IMR-90 (cell line): ENCODE measurements around the gene COL20A1. TPM values are rescaled to one million over a fixed set of nuclear protein-coding genes. Genes with fewer than 3 reads are reported as not detected.

ENCODE experiments used
- ATAC-seq: fragments of 200-7000 bp; cut with Tn5 transposase; 2 replicates; pipeline ENCODE4 v1.9.1; 2020; ENCODE audit warnings: low read depth, mild to moderate bottlenecking, moderate library complexity
- BruUV-seq: library from RNA; stranded (reverse); fragments of 400-500 nt; replicated peaks from 2 replicates; lab custom pipeline; 2021; lab: Mats Ljungman, UMichigan
- CTCF ChIA-PET: fragments of 300-600 bp; formaldehyde crosslinking; extraction: SDS; loops from one replicate; lab custom pipeline; 2021; ENCODE audit warnings: antibody characterized with exemption; lab: Yijun Ruan, JAX
- POLR2A ChIA-PET: fragments of 300-600 bp; sonication (Branson Sonifier 250); formaldehyde crosslinking; loops from one replicate; lab custom pipeline; 2022; ENCODE audit warnings: antibody characterized with exemption; ENCODE audit not compliant: unreplicated experiment; lab: Charles Lee
- DNase-seq: peaks from one replicate; pipeline ENCODE4 v3.0.0; 2013
- H2AFZ ChIP-seq: replicated peaks from 2 replicates; pipeline ENCODE3; 2013; ENCODE audit warnings: low read length, mild to moderate bottlenecking; ENCODE audit not compliant: poor library complexity
- H2AK5ac ChIP-seq: 2 replicates; pipeline ENCODE4 v1.6.1; 2013; ENCODE audit warnings: low read depth, low read length, inconsistent platforms
- H2AK9ac ChIP-seq: replicated peaks from 2 replicates; pipeline ENCODE3; 2013; ENCODE audit warnings: mild to moderate bottlenecking, low read depth, low read length, moderate library complexity; ENCODE audit not compliant: poor library complexity
- H2BK120ac ChIP-seq: 2 replicates; pipeline ENCODE4 v1.6.1; 2013; ENCODE audit warnings: low read depth, low read length, inconsistent platforms
- H2BK15ac ChIP-seq: 3 replicates; pipeline ENCODE4 v1.6.1; 2013; ENCODE audit warnings: low read depth, low read length, inconsistent platforms
- H2BK20ac ChIP-seq: 2 replicates; pipeline ENCODE4 v1.6.1; 2013; ENCODE audit warnings: low read depth, mild to moderate bottlenecking, inconsistent platforms, low read length, moderate library complexity
- H2BK5ac ChIP-seq: 2 replicates; pipeline ENCODE4 v1.6.1; 2013; ENCODE audit warnings: mild to moderate bottlenecking, low read depth, low read length, inconsistent platforms; ENCODE audit not compliant: poor library complexity, severe bottlenecking
- H3K14ac ChIP-seq: replicated peaks from 2 replicates; pipeline ENCODE4 v1.6.1; 2013; ENCODE audit warnings: low read depth, low read length, inconsistent platforms
- H3K18ac ChIP-seq: 2 replicates; pipeline ENCODE4 v1.6.1; 2013; ENCODE audit warnings: low read depth, low read length, control low read depth
- H3K23ac ChIP-seq: 2 replicates; pipeline ENCODE4 v1.6.1; 2013; ENCODE audit warnings: low read depth, low read length, inconsistent platforms
- H3K27ac ChIP-seq: 2 replicates; pipeline ENCODE4 v1.5.1; 2013; ENCODE audit warnings: mild to moderate bottlenecking, control low read depth, low read length; ENCODE audit not compliant: insufficient read depth
- H3K27me3 ChIP-seq: 2 replicates; pipeline ENCODE4 v1.6.1; 2013; ENCODE audit warnings: low read length; ENCODE audit not compliant: control insufficient read depth, insufficient read depth
- H3K36me3 ChIP-seq: 2 replicates; pipeline ENCODE4 v1.6.1; 2013; ENCODE audit warnings: low read length, mixed read lengths; ENCODE audit not compliant: control insufficient read depth, insufficient read depth
- H3K4ac ChIP-seq: 2 replicates; pipeline ENCODE4 v1.6.1; 2013; ENCODE audit warnings: low read depth, low read length, inconsistent platforms
- H3K4me1 ChIP-seq: 2 replicates; pipeline ENCODE4 v1.6.1; 2013; ENCODE audit warnings: low read length, mixed read lengths; ENCODE audit not compliant: control insufficient read depth, insufficient read depth
- H3K4me2 ChIP-seq: 2 replicates; pipeline ENCODE4 v1.6.1; 2013; ENCODE audit warnings: low read depth, mild to moderate bottlenecking, control low read depth, low read length, moderate library complexity
- H3K4me3 ChIP-seq: 2 replicates; pipeline ENCODE4 v1.5.1; 2013; ENCODE audit warnings: low read depth, mild to moderate bottlenecking, control low read depth, low read length, moderate library complexity; ENCODE audit not compliant: insufficient read depth
- H3K56ac ChIP-seq: 2 replicates; pipeline ENCODE4 v1.6.1; 2013; ENCODE audit warnings: low read length, inconsistent platforms; ENCODE audit not compliant: insufficient read depth; ENCODE audit errors: extremely low read depth
- H3K79me1 ChIP-seq, 2 experiments: 2 replicates each; pipeline ENCODE4 v1.6.1; 2013; ENCODE audit warnings: low read length in 2 of 2, inconsistent platforms in 1 of 2, low read depth in 1 of 2
- H3K9ac ChIP-seq: 2 replicates; pipeline ENCODE4 v1.6.1; 2013; ENCODE audit warnings: low read depth, low read length, control low read depth
- H3K9me1 ChIP-seq: 2 replicates; pipeline ENCODE4 v1.6.1; 2013; ENCODE audit warnings: low read length, inconsistent platforms; ENCODE audit not compliant: insufficient read depth
- H3K9me3 ChIP-seq: 2 replicates; pipeline ENCODE4 v1.6.1; 2013; ENCODE audit warnings: low read length; ENCODE audit not compliant: control insufficient read depth, insufficient read depth
- H4K20me1 ChIP-seq: 2 replicates; pipeline ENCODE4 v1.6.1; 2013; ENCODE audit warnings: low read length, inconsistent platforms; ENCODE audit not compliant: insufficient read depth
- H4K5ac ChIP-seq: 2 replicates; pipeline ENCODE4 v1.6.1; 2013; ENCODE audit warnings: mild to moderate bottlenecking, low read depth, low read length, control low read depth
- H4K8ac ChIP-seq, 2 experiments: 2 replicates each; pipeline ENCODE4 v1.6.1; 2013; ENCODE audit warnings: low read depth in 2 of 2, low read length in 2 of 2, control low read depth in 1 of 2, inconsistent platforms in 1 of 2
- H4K91ac ChIP-seq: 2 replicates; pipeline ENCODE4 v1.6.1; 2013; ENCODE audit warnings: low read depth, low read length, inconsistent platforms; ENCODE audit not compliant: insufficient read depth
- BHLHE40 ChIP-seq: fragments of 150-350 bp; IDR thresholded peaks from 2 replicates; pipeline ENCODE4 v1.6.1; 2016; ENCODE audit warnings: mild to moderate bottlenecking, low read depth, low read length
- CEBPB ChIP-seq: IDR thresholded peaks from 2 replicates; pipeline ENCODE4 v1.6.1; 2012; ENCODE audit warnings: low read depth, low read length, improper control_type of control experiment
- CHD1 ChIP-seq: IDR thresholded peaks from 2 replicates; pipeline ENCODE4 v1.6.1; 2012; ENCODE audit warnings: low read depth, low read length, improper control_type of control experiment
- CTCF ChIP-seq: conservative IDR thresholded peaks from 2 replicates; pipeline ENCODE4 v1.5.1; 2012; ENCODE audit warnings: mild to moderate bottlenecking, low read depth, low read length, improper control_type of control experiment
- ELK1 ChIP-seq: fragments of 150-350 bp; IDR thresholded peaks from 2 replicates; pipeline ENCODE4 v1.6.1; 2016; ENCODE audit warnings: low read depth, mild to moderate bottlenecking, low read length, moderate library complexity, borderline replicate concordance
- FOS ChIP-seq: fragments of 150-350 bp; IDR thresholded peaks from 2 replicates; pipeline ENCODE4 v1.6.1; 2016; ENCODE audit warnings: low read depth, low read length
- MAFK ChIP-seq: IDR thresholded peaks from 2 replicates; pipeline ENCODE4 v1.6.1; 2012; ENCODE audit warnings: low read depth, low read length, improper control_type of control experiment
- MAZ ChIP-seq: IDR thresholded peaks from 2 replicates; pipeline ENCODE4 v1.6.1; 2012; ENCODE audit warnings: low read depth, mild to moderate bottlenecking, low read length, improper control_type of control experiment, moderate library complexity, borderline replicate concordance
- MXI1 ChIP-seq: IDR thresholded peaks from 2 replicates; pipeline ENCODE4 v1.6.1; 2012; ENCODE audit warnings: low read depth, mild to moderate bottlenecking, low read length, moderate library complexity, borderline replicate concordance
- POLR2A ChIP-seq: IDR thresholded peaks from 2 replicates; pipeline ENCODE4 v1.6.1; 2012; ENCODE audit warnings: mild to moderate bottlenecking, low read depth, low read length
- RAD21 ChIP-seq: IDR thresholded peaks from 2 replicates; pipeline ENCODE4 v1.6.1; 2012; ENCODE audit warnings: low read length, improper control_type of control experiment
- RCOR1 ChIP-seq: IDR thresholded peaks from 2 replicates; pipeline ENCODE4 v1.6.1; 2012; ENCODE audit warnings: mild to moderate bottlenecking, low read length, improper control_type of control experiment; ENCODE audit not compliant: insufficient replicate concordance
- RFX5 ChIP-seq: IDR thresholded peaks from 2 replicates; pipeline ENCODE4 v1.8.0; 2012; ENCODE audit warnings: low read depth, mild to moderate bottlenecking, low read length, moderate library complexity
- SMC3 ChIP-seq: fragments of 150-350 bp; IDR thresholded peaks from 2 replicates; pipeline ENCODE4 v1.6.1; 2016; ENCODE audit warnings: low read depth, mild to moderate bottlenecking, antibody characterized with exemption, low read length, moderate library complexity
- USF2 ChIP-seq: fragments of 150-350 bp; IDR thresholded peaks from 2 replicates; pipeline ENCODE4 v1.6.1; 2017; ENCODE audit warnings: mild to moderate bottlenecking, antibody characterized with exemption, low read length, low read depth
- WGBS, 2 experiments: methylation state at CpG; one replicate each; pipeline versions ENCODE4 v1.1.5 to v1.1.7; 2013; ENCODE audit warnings: missing lambda C conversion rate in 2 of 2; ENCODE audit not compliant: insufficient read length in 1 of 2; ENCODE audit errors: extremely low coverage in 2 of 2; 5-methylcytosine and 5-hydroxymethylcytosine counted together
- dilution Hi-C: fragments of 300-500 bp; cut with HindIII; formaldehyde crosslinking; loops from one replicate; pipeline ENCODE4 v1.14.3; 2018; ENCODE audit warnings: low sequenced_read_pairs; ENCODE audit not compliant: unreplicated experiment
- in situ Hi-C: fragments of 300-500 bp; cut with MboI; formaldehyde crosslinking; loops from 3 replicates; pipeline ENCODE4 v1.14.3; 2019; ENCODE audit warnings: low sequenced_read_pairs, inconsistent platforms, mixed read lengths
- intact Hi-C: fragments of 100-400 bp; cut with micrococcal nuclease; formaldehyde crosslinking; loops from 2 replicates; pipeline ENCODE4 v1.10.0; 2022
- polyA plus RNA-seq, 3 experiments: library from polyadenylated mRNA; depleted of rRNA; stranded (reverse); fragments of >200 nt; gene quantifications; 2 replicates each; pipeline ENCODE4 v1.2.3, GENCODE V29; 2012; ENCODE audit warnings: low replicate concordance in 1 of 3
- total RNA-seq: library from RNA; depleted of rRNA; stranded (reverse); fragments of >200 nt; gene quantifications from 2 replicates; pipeline ENCODE4 v1.2.3, GENCODE V29; 2012

The COL20A1 gene
- total and polyA plus RNA-seq, 2 of the 4 experiments (the other 2 are of a cell fraction): not detected

- dilution Hi-C loops (no loop called here), in situ Hi-C loops (no loop called here), intact Hi-C loops (no loop called here)
- DNase-seq: no peak
- Histone ChIP-seq H3K18ac (no peak overlapping the region), H4K8ac (no peak overlapping the region), H3K9me1 (no peaks in the 10 kb centered on the region), H3K4me2 (no peak overlapping the region), H3K36me3 (no peaks in the 10 kb centered on the region), H2AK9ac (peak overlapping the region; percentile 78), H3K9me3 (peaks cover 2% of the 10 kb centered on the region; the same call in 1 of the 2 replicates), H4K91ac (no peak overlapping the region), H3K27ac (no peak overlapping the region), H2BK5ac (no peak overlapping the region), H3K14ac (no peak overlapping the region), H3K27me3 (peaks cover 88% of the 10 kb centered on the region), H3K4me1 (no peaks in the 10 kb centered on the region; the same call in 1 of the 2 replicates), H4K5ac (no peak overlapping the region), H2BK120ac (no peak overlapping the region), H2AK5ac (no peak overlapping the region), H3K79me1 (no peaks in the 10 kb centered on the region), H3K9ac (no peak overlapping the region), H3K4me3 (no peak overlapping the region), H3K4ac (no peak overlapping the region), H3K23ac (no peak overlapping the region), H2BK20ac (no peak overlapping the region), H2BK15ac (no peak overlapping the region), H4K20me1 (no peaks in the 10 kb centered on the region; the same call in 1 of the 2 replicates), H2AFZ (no peak overlapping the region), H3K56ac (no peak overlapping the region)
- no peak for ATAC-seq
- BruUV-seq: no TSS peak
- 86% methylated on average over 8 of the region's 25 CpGs; no CpG with 5 or more reads in 1 of the 2 experiments for WGBS, 2 experiments
- TF ChIP-seq POLR2A: no peak
- TF ChIP-seq RCOR1: no peak
- TF ChIP-seq ELK1: no peak
- no peak for TF ChIP-seq CHD1
- TF ChIP-seq RAD21: no peak
- TF ChIP-seq SMC3: no peak
- TF ChIP-seq BHLHE40: no peak
- TF ChIP-seq CTCF: no peak
- TF ChIP-seq RFX5: no peak
- TF ChIP-seq MAZ: no peak
- TF ChIP-seq CEBPB: no peak
- no peak for TF ChIP-seq MXI1
- no peak for TF ChIP-seq FOS
- TF ChIP-seq MAFK: no peak
- TF ChIP-seq USF2: no peak
- POLR2A ChIA-PET: no interaction called here
- CTCF ChIA-PET: no interaction called here
These were observed 33.1 kb upstream of the COL20A1 start for GRCh38 chr20:63259734-63260460.
